T-helper 2 cell (primary cell): Measurements from ENCODE around the gene DUSP18.
"Not testable (repeated sequence)": the region's sequence is repeated elsewhere in the genome, so short reads cannot be mapped to it uniquely, and the experiment has no call there.

Experiments used
- DNase-seq, 5 experiments: peaks; one replicate each; pipeline versions ENCODE4 v3.0.0 to v3.0.0-alpha.2; 2012 to 2022

DUSP18 gene

GRCh38 chr22:30640361-30640760 is 27.3 kb downstream of the DUSP18 start:
- DNase-seq, result no peak

DNA sequence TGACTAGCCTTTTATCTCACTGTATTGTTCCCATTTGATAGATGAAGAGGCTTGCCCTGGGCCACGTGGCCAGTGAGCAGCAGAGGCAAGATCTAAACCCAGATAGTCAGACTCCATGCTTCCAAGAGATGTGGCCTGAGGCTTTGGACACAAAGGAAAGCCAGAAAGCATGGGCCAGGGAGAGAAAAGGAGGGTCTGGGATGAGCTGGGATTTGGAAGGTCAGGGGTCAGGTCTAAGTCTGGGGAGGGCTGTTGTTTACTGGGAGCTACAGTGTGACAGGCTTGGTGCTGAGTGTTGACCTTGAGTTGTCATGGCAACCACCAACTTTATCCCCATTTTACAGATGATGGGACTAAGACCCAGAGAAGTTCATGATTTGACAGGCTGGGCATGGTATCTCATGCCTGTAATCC is 30.0 kb downstream of the DUSP18 start:
- peak in 1 of 5 experiments; percentile 19 for DNase-seq

- peak in 2 of 5 experiments; percentile 2 to 28 for DNase-seq
Measured at GRCh38 chr22:30636226-30637077, 31.2 kb downstream of the DUSP18 start.

DNA sequence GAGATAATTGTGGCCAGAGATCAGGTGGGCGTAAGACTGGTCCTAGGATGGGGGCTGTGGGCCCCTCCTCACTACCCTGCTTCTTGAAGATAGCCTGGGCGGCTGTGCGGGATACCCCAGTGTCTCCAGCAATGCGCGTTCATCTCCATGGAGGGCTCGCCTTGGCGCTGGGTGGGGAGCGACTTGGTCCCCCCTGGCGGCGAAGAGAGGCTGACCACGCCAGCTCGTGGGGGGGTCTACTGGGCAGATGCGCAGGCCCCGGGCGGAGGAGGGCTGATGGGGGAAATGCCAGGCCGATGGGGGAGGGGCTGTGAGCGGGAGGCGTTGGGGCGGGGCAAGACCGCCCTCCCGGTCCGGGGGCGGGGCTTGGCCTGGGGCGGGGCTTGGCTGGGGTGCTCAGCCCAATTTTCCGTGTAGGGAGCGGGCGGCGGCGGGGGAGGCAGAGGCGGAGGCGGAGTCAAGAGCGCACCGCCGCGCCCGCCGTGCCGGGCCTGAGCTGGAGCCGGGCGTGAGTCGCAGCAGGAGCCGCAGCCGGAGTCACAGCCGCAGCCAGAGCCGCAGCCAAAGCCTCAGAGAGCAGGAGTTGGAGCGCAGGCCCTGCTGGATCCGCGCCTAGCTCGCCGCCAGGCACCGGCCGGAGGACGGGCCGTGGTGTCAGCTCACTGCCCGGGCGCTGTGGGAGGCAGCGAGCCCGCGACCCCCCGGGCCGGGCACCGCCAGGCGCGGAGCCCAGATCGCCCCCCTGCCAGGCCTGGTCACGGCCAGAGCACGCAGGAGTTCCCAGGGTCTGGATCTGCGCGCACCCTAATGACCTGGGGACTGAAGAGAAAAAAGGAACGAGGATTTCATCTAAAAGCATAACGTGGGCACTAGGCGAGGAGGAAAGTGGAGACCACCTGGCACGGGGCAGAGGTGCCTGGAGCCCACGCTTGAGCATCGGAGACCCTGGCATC is 32.1 kb downstream of the DUSP18 start, which contains the start of gene SLC35E4:
Gene SLC35E4, plus strand, starts transcription at position 509 of the 953 bp plus-strand sequence. CDS start 670 bp downstream, outside the sequence.
- DNase-seq, result peak; percentile 90 to 97 (median 92)

- peak; percentile 78 to 89 (median 86) for DNase-seq
Measured at GRCh38 chr22:30634471-30635233, 33.0 kb downstream of the DUSP18 start.

- DNase-seq, result not testable (repeated sequence)
Measured at GRCh38 chr22:30631469-30631868, 36.2 kb downstream of the DUSP18 start.

DNA sequence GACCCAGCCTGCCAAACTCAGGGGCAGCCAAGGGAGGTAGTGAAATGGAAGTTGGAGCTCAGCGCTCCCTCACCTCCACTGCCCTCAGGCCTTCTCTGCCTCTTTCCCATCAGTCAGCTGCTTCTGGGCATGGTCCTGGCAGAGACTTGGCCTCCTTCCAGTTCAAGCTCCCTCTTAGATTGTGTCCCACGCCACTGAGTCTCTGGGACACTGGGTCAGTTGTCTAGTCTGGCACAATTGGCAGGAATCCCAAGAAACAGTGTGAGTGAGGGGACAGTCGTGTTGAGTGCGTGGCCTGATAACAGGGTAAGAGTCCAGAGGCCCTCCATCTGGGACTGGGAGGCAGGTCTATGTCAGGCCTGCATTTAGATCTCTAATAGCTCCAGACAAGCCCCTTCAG is 39.2 kb downstream of the DUSP18 start:
- no peak for DNase-seq

DNA sequence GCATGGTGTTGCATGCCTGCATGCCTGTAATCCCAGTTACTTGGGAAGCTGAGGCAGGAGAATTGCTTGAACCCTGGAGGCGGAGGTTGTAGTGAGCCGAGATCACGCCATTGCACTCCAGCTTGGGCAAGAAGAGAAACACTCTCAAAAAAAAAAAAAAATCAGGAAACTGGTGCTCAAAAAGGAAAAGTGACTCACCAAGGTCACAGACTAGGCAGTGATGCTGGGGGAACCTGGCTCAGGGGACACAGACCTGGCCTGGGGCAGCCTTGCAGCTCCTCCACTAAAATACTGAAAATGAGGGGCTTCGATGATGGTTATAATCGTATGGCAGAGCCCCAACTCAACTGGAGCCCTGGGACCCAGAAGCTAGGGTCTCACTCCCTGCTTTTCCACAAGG is 40.2 kb downstream of the DUSP18 start:
- no peak for DNase-seq

GRCh38 chr22:30626413-30626812 is 41.3 kb downstream of the DUSP18 start:
- no peak for DNase-seq

GRCh38 chr22:30619909-30620308 is 47.8 kb downstream of the DUSP18 start:
- not testable (repeated sequence) for DNase-seq

GRCh38 chr22:30617819-30618218 is 49.9 kb downstream of the DUSP18 start:
- no peak for DNase-seq

GRCh38 chr22:30615543-30615954 is 52.1 kb downstream of the DUSP18 start:
- no peak for DNase-seq

DNA sequence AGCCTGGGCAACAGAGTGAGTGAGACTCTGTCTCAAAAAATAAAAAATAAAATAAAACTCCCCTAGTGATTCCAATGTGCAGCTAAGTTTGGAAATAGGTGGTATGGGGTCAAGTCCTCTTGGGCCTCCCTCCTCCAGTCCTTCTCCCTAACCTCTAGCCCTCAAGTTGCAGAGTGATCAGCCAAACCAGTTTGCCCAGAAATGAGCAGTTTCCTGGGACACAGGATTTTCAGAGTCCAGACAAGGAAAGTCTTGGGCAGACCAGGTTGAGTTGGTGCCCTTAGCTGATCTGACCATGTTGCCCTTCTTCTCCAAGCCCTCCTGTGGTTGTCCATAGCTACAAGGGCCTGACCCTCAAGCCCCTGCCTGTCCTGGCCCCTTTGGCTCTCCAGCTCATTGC is 52.8 kb downstream of the DUSP18 start:
- DNase-seq, result no peak

DNA sequence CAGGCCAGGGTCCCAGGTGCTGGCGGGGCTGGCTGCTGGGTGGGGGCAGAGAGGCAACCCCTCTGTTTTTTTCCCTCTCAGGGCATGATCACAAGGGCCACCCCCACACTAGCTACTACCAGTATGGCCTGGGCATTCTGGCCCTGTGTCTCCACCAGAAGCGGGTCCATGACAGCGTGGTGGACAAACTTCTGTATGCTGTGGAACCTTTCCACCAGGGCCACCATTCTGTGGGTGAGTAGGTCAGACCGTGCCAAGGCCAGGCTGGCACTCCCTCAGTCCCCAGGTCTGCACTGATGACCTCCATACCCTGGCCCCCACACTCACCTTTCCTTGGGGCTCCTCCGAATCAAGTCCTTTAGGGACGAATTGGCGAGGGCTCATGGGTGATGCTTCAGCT is 53.4 kb downstream of the DUSP18 start:
- no peak for DNase-seq

GRCh38 chr22:30612789-30613188 is 54.9 kb downstream of the DUSP18 start:
- no peak for DNase-seq
